Activated gamma-delta T cell (primary cell): ENCODE data around the gene IGFBP2.

Experiments
- DNase-seq: peaks from one replicate; lab custom pipeline; 2025; lab: John Stamatoyannopoulos, UW

Gene IGFBP2

DNA sequence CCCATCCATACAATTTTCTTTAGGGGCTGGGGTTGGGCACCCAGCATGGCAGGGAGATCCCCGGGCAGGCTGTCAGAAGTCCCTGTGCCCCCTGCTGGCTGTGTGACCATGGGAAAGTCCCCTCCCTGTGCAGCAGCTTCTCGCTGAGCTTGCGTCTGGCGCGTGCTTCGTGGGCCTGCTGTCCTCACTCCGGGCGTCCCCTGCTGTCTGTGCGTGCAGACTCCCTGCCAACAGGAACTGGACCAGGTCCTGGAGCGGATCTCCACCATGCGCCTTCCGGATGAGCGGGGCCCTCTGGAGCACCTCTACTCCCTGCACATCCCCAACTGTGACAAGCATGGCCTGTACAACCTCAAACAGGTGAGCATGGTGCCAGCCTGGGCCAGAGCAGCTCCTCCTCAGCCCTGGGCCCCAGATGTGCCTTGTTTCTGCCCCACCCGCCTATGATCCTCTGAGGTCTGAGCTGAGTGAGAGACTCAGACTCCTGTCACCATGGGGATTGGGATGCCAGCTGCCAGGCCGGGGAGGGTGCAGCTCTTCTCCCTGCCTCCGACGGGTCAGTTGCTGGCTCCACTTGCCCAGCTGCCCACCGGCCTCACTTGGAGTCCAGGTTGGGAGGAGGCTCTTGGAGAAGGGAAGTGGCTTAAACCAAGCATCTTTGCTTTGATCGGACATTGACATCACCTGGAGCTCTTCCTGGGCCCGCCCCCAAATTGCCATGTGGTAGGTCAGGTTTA, 28.6 kb downstream of the IGFBP2 start:
- no peak for DNase-seq

DNA sequence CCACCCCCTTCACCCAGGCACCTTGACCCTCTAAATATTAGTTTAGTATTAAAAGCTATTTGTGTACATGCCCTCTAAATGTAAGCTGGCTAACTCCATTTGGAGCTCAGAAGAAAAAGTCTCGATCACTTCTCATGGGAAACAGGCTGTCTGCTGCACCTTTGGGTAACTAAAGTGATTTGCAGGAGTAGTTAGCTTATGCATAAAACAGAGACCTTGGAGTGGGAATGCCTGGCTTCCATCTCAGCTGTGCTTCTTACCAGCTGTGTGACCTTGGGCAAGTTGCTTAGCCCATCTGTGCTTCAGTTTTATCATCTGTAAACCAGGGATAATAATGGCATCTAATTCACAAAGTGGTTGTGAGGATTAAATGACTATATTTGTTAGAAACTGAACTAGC, 29.9 kb downstream of the IGFBP2 start:
- DNase-seq = no peak

DNA sequence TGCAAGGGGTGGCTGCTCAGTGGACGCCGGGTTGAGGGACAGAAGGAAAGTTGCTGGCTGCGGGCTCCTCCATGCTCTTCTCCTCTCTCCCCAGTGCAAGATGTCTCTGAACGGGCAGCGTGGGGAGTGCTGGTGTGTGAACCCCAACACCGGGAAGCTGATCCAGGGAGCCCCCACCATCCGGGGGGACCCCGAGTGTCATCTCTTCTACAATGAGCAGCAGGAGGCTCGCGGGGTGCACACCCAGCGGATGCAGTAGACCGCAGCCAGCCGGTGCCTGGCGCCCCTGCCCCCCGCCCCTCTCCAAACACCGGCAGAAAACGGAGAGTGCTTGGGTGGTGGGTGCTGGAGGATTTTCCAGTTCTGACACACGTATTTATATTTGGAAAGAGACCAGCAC, 30.6 kb downstream of the IGFBP2 start:
- no peak for DNase-seq

DNA sequence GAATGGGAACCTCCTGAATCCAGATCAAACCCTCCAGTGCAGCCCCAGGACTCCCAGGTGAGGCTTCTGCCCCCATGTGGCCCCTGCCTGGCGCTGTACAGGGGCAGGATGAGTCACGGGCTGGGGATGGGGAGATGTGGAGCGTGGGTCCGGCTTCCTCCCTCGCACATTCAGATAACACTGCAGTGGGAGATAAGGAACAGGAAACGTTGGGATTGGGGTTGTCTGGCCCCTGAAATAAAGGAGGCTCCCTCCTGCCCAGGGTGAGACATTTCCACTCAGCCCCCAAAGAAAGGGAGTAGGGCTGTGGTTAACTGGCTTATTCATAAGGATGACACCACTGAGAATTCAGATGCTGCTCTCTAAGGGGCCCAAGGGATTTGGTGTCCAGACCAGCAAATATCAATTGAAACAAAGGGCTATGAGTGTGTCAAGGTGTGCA, 31.4 kb downstream of the IGFBP2 start:
- DNase-seq = no peak

DNA sequence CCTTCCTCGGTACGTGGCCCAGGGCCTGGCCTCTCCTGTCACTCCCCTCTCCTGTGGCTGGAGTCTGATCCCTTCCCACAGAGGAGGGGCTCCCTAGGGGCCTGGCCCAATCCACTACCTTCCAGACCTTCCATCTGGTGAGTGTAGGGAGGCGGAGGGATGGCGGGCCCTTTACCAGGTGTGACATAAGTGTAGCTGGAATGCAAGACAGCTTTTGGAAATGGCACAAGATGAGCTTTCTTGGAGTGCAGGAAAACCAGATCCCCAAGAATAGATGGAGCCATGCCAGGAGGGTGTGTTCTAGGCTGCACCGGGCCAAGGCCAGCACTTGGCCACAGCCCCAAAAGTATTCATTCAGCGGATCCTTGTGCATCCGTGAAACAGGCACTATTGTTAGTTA, 32.0 kb downstream of the IGFBP2 start:
- DNase-seq = no peak

DNA sequence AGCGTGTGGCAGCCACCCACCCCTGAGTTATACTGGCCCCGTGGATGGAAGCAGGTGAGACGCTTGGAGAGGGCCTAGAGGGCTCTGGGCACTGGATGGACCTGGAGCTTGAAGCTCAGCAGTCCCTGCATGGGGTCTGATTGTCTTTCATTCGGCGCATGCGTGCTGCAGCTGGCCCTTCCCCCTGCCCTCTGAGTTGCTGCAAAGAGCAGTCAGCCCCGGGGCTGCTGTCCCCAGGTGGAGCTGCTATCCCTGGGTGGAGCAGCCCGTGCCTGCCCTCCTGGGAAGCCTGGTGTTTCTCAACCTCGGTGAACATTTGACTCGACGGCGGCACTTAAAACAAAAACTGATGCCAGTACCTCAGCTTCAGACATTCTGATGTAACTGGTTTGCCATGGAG, 32.5 kb downstream of the IGFBP2 start:
- DNase-seq = no peak

DNA sequence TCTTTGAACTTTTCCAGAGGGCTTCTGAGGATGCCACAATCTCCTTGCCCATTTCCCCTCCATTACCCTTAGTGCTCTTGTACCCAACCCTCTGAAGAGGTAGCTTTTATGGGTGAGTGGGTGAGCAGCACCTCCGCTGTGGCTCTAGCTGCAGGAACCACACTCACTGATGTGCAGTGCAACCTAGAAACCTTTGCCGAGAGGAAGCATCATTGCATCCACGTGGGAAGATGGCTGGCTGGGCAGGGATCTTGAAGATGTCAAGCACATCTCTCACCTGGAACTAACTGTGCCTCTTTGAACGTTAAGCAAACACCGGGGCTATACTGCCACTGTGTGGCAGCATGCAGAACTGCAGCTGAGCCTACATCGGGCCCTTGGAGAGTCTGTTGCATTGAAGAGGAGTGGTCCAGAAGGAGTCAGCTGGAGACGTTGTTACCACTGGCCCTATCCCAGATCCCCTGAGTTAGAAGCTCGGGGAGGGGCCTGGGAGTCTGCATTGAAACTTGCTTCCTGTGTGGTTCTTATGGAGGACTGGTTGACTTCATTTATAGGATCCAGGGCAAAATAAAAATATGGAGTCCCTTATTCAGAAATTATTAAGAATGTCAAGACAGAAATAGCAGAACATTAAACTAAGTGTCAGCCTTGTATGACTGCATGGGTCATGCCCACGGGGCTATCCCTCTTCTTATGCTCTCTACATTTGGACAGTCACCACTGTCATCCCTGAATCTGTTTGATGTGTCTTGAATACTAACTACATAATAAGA, 33.4 kb downstream of the IGFBP2 start:
- DNase-seq = no peak

DNA sequence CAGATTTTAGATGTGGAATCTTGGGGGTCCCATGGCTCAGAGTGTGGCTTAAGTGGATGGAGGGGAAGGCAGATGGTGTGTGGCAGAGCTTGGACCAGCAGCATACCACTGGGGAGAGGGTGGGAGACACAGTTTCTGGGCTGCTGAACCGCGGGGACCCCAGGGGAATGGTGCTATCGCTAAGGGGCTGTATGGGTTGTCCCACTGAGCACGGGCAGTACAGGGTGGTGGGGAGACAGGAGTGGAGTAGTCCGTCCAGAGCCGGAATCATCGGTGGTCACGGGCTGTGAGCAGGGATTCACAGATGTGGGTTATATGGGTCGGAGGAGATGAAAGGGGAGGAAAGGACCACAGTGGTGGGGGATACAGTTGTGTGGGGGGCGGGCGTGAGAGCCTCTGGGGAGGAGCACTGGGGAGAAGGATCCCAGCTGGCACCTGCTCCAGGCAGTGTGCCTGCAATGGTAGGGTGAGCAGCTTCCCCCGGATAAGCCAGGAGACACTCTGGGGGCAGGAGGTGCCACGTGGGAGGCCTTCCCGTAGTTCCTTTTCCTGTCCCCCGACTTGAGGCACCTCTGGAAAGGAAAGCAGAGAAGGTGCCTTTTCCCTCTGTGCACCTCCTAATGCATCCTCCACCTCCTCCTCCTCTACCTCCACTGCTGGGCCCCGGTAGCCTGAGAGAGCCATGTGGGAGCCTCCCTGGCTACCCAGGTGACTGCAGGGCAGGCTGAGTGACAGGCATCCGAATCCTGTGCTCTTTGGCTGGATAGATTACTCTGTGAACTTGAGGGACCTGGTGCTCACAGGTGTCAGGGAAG, 37.3 kb downstream of the IGFBP2 start:
- no peak for DNase-seq

DNA sequence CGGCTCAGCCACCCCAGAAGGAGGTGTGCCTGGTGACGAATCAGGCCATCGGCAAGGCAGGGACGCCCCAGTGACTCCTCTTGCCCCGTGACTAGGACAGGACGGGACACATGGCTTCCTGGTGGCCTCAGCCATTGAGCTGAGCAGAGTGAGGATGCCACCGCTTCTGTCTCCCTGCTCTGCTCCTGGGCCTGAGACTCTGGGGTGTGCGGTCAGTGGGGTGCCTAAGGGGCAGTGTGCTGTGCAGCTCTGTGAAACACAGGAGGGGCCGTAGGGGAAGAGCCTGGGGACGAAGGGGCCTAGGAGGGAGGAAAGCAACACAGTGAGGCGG, 37.8 kb downstream of the IGFBP2 start:
- no peak for DNase-seq

DNA sequence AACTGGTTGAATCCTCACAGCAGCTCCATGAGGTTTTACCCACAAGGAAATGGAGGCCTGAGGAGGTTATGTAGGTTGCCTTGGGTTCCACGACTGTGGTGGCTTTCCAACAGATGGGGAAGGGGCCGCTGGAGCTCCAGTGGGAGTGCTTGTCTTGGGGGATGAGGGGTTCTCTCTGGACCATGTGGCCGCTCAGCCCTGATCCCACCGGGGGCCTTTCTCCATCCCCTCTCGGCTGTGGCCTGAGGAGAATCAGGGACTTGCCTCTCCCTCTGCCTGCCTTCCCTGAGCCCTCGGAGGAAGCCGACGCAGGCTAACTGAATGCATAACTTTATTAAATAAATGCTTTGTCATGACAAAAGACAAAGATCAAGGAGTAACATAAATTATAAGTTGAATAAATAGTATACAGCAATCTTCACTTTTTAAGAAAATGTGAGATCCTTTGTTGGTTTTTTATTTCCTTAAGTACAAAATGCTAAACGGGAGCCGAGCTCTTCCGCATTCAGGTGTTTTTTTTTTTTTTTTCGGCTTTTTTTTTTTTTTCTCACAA, 38.6 kb downstream of the IGFBP2 start:
- no peak for DNase-seq

DNA sequence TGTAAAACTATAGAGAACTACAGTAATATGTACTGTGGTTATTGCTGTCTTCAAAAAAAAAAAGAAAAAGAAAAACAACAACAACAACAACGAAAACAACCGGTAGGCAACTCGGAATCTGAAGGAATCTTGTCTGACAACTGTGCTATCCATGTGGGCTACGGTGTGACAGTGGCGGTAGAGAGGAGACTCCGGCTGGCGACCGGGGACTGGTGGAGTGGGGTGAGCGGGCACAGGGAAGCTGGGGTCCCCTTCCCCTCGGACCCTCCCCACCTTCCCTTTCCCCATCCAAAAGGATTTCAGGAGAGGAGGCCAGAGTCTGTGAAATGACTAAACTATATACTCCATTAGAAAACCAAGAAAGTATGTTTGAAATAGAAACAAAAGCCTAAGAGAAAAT, 39.2 kb downstream of the IGFBP2 start:
- no peak for DNase-seq

DNA sequence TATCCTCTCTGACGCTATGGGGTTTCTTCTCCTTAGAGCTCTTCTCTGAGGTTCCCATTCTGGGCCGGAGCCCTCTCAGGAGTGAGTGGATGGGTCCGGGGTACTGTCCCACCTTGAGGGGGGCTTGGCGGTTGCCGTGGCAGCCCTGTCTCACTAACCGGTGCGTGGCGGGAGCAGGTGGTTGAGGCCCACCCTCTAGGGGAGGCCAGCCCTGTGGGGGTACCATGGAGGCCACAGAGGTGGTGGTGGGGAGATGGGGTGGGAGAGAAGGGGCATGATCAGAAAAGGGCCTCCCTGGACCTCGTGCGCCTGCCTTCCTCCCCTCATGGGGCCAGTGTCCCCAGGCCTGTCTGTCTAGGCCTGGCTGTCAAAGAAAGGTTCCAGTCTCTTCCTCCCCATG, 39.8 kb downstream of the IGFBP2 start:
- DNase-seq = no peak

DNA sequence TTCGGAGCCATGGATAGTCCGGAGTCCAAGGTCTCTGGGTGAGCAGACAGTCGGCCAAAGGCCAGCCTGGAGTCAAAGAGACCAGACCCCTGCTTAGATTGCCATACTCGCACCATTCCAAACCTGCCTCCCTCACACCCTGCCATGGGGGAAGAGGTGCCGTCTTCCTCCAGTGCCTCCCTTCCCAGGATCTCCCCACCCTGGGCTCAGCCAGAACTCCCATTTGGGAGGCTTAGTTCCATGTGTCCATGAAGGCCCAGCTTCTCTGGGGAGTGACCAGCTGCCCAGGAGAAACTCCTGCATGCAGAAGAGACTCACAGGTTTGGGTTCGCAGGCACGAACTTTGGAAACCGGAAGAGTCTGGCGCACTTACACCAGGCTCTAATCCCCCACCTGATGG, 40.4 kb downstream of the IGFBP2 start:
- DNase-seq = no peak

DNA sequence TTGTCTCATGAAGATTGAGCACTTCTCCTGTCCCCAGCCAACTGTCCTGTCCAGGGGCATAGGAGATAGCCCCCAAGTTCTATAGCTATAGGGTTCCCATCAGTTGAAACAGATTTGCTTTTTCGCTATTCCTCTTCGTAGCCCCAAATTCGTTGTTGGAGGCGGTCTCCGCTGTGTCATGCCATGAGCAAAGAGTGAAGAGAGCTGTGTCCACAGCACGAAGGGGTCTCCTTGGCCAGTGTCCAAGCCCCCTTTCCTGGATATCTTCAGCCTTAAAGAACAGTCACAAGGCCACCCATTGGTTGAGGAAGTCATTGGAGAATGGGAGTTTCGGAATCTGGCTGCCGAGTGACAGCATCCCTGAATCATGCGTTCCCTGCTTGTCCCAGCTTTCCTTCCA, 41.2 kb downstream of the IGFBP2 start:
- no peak for DNase-seq

DNA sequence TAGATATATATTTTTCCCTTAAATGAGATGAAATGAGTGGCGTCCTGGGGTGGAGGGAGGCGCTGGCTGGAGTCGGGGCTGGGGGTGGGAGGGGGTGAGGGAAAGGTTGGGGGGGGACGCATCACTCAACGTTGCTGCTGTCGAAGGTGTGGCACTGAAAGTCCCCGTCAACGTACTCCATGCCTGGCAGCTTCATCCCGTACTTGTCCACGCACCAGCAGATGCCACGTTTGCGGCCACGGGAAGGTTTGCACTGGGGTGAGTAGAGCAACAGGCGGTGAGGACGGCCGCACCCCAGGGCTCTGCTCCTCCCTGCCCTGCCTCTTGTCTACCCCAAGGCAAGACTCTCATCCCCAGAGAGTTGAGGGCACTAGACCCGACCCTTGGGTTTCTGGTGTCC, 43.4 kb downstream of the IGFBP2 start:
- DNase-seq = no peak

DNA sequence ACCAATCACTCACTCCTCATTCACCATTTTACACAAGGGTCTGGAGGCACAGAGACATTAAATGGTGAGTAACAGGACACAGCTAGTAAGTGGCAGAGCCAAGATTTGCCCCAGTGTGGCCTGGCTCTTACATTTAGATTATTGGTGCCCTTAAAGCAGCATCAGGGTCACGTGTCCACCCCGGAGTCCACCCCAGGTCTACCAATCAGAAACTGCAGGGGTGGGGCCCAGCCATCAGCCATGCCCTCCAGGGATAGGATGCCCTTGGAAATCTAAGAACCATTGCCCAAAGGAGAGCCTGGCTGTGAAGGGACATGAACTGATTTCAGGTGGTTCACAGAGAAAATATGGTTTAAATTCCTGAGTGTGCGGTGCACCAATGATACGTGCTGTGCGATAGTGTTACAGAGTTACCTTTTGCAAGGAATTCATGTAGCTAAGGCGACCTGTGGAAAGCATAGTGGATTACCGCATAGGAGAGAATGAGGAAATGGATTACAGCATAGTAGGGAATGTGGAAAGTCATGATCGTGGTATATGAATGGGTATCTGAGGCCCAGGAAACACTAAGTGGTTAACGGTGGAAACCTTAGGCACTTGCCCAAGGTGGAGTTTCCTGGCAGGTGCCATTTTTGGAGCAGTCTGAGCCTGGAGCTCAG, 44.3 kb downstream of the IGFBP2 start:
- no peak for DNase-seq

DNA sequence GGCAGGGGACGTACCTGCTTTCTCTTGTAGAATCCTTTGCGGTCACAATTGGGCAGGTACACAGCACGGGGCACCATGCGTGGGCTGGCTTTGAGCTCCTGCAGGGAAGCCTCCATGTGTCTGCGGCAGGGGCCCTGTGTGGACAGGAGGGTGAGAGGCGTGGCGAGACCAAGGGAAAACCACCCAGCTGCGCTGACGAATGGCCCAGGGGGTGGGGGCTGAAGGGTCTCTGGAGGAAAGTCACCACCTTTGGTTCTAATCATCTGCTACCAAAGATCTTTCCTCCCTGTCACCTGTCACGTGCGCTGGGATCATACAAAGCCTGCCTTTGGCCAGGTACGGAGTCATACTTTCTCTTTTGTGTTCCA, 44.9 kb downstream of the IGFBP2 start:
- no peak for DNase-seq

DNA sequence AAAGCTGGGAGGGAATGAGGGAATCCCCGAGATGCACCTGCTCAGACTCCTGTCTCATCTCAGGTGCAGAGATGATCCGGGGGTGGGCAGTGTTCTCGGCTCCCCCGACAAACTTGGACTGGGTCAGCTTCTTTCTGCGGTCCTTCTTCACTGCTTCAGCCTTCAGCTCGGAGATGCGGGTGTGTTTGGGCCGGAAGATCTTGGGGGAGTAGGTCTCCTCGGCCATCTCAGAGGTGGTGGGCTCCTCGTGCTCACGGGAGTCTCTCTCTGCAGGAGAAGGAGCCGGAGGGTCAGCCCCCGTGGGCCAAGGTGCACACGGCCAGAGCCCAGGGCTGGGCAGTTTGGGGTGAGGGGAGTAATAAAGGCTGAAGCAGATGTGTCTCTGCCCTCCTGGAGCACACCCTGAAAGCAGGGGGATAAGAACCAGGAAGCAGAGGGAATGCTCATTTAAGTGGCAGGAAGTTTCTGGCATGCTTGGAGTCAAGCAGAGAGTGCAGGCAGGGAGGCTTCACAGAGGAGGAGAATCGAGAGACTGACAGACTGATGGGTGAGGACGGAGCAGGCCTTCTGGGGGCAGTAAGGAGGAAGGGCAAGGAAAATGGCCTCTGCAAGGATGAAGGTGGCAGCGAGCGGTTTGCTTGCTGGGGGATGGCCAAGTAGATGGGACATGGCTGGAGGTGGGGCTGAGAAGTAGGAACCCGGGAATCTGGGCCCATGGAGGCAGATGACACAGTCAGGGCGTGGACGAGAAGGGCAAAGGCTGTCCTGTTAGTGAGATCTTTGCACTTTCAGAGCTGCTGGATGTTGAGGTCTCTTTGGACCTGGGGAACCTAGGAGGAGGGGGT, 45.8 kb downstream of the IGFBP2 start:
- DNase-seq = no peak

DNA sequence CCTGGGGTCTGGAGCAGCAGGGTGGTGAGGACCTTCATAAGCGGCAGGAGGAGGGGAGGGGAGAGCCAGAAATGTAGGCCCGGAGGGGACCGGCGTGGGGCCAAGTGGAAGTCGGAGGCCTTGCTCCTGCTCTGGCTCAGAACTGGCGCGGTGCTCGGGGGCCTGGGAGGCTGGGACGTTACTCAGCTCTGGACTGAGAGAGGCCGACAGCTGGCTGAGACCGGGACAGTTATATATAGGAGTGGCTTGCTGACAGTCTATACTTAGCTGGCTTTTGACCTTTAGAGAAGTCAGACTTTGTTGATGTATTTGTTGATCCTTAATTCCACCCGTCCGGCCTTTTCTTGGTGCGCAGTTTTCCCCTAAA, 46.4 kb downstream of the IGFBP2 start:
- DNase-seq = no peak

DNA sequence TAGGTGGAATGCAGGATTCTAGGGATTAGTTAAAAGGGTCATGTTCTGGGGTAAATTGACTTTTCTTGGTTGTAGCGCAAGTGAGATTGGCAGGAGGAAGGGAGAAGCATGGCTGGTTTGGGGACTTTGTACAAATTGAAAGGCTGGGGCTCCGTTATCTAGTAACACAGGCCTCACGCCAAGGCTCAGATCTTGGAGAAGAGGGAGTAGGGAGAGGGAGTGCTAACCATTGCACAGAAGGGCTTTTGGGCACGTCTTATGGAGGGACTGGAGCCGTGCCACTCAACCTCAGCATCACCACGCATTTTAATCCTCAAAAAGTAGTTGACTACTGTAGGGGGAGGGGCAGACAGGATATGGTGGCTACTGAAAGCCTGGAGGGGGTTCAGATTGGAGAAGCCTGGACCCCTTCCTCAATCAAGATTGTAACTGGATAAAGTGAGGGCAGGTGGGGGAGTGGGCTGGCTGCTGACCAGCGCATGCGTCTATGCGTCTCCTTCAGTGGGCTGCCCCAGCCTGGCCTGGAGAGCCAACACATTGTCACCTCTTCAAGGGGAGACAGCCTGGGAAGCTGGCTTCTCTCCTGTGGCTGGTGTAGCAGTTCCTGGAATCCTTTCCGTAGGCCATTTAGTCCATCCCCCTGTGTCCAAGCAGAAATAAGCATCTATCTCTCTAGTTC, 47.9 kb downstream of the IGFBP2 start:
- DNase-seq = no peak

DNA sequence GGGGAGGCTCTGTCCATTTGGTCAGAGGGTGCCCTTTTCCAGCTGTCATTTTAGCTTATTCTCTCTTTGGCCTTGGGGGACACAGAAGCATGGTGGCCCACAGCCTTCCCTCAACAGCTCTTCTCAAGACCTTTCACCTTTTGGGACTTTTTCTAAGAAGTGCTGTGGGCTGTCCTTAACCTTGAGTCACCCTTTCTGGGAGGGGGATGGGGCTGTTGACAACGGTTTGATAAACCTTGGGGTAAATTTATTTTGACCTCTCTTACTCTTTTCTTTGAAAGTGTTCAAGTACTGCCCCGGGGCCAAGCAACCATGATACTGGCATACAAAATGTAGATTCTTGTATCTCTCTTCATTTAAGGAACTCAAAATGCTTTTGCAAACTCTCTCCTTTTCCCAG, 48.5 kb downstream of the IGFBP2 start:
- no peak for DNase-seq
